HL-60/S4 (cell line): ENCODE data around the gene KCNIP4.

Source experiments
- in situ Hi-C: fragments of 300-500 bp; cut with MboI; formaldehyde crosslinking; loops from 2 replicates; pipeline ENCODE4 v1.14.3; 2022; ENCODE audit warnings: low sequenced_read_pairs

Gene KCNIP4

DNA sequence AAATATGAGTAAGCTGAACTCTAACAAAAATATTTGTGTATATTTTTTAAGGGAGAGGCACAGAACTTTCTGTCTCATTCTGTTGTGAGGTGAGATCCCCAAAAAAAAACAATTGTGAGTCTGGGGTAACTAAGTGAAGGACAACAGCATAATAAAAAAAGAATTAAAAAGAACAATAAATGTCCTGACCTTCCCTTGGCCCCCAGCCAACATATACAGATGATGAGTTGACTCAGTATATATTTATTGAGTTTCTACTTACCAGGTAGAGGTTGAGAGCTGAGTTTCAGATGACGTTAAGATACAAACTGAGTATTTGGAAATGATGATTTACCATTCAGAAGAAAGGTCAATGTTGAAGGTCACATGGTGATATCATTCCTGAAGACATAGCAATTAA is 239.5 kb downstream of the KCNIP4 start:
- in situ Hi-C loops: no loop called here

DNA sequence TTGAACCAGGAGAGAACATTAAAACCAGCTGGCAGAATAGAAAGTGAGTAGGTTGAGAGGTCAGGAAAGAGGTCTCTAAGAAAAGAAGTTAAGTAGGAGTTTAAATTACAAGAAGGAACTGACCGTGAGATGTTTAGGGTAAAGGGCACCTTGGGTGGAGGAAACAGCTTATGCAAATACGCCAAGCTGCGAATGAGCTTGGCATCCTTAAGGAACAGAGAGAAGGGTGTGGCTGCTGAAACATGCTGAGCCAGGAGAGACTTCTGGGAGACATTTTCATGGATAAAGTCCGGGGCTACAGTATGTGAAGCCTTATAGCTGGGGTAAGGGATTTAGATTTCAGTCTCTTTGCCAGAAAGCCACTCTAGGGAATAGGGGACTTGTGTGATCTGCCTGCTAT is 249.1 kb downstream of the KCNIP4 start:
- in situ Hi-C loops: no loop called here

DNA sequence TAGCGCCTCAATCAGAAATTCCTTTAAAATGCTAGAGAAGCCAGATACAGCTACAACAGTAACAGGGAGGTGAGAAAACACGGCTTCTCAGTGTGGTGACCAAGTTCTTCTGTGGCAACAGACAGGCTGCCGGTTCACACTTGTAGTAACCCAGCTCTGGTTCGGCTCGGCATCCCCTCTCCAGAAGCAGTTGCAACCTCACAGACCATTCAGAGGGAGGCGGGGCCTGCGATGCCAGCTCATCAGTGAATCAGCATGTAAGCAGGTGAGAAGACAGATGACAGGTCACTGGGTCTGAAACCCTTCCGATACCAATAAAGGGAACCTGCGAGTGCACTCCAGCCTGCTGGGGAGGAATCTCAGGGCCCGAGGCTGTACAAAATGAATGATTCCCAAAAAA is 251.0 kb downstream of the KCNIP4 start:
- in situ Hi-C loops: no loop called here

DNA sequence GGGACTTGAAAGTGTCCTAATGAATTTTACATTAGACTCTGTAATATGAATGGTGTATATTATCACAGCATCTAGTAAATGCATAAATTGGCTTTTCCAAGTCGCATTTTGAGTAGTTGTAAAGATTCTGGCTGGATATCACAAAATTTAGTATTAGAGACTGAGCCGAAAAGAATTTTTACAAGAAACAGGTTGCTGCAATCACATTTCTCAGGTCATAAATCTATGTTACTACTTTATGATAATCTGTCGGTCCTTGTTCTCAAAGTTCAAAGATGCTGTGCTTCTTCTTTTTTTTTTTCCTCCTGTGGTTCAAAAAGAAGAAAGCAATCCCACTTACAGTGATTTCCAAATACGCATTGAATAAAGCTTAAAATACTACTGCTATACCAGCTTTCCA is 253.4 kb downstream of the KCNIP4 start:
- in situ Hi-C loops: no loop called here

DNA sequence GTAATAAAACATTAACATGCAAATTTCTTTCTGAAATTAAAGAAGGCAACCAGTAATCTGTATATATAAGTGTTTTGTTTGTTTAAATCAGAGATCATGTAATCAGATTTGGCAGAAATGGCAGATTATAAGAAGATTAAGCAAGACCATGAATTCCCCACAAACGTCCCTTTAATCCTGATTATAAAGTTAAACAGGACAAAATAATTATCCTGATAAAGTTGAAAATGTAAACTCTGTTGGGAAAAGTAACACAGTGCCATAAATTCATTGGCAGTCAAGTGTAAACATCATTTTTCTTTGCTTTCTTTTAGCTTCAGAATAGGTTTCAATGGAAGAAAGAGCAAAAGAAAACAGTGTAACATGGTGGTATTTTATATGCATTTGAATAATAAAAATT is 256.3 kb downstream of the KCNIP4 start:
- in situ Hi-C loops: no loop called here

DNA sequence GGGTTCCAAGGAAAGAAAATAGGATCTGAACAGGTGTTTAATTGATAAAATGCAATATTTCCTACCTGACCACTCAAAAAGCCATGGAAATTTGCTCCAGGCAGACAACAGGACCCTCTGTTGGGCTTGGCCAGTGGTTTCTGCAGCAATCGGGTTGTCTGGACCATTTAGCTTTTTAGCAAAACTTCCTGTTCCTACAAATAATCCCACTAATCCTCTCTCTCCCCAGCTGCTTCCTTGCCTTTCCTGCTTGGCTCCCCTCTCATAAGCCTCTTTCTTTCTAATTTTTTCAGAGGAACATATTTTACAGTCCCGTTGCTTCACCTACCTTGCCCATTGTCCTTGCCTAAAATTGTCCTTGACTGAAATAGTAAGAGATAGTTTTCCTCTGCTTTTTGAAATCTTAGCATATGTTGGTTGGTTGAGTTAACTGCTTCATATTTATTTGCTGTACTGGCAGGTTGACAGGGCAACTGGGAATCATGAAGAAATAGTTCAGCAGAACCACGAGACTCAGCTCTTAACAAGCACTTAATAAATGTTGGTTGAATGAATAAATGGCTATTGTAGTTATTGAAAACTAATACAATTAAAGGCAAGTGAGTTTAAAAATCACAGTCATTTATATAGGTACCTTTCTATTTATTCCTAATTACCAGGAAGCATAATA is 259.8 kb downstream of the KCNIP4 start:
- in situ Hi-C loops: no loop called here

DNA sequence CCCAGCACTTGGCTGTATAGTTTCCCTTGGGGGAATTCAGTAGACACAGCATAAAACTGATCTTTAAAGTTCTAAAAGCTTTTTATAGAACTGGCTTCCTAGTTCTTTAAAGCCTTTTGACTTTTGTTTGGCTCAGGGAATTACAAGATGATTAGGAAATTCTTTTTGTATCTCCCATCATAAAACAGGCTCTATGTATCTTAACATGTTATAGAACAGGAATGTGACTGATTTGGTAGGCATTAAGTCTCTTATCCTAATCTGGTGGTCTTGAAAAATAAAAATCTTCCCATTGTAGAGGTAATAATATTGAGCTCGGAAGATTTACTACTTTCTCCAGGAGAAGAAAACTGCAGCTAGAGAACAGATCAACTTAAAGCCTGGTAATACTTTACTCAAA is 262.7 kb downstream of the KCNIP4 start:
- in situ Hi-C loops: no loop called here

DNA sequence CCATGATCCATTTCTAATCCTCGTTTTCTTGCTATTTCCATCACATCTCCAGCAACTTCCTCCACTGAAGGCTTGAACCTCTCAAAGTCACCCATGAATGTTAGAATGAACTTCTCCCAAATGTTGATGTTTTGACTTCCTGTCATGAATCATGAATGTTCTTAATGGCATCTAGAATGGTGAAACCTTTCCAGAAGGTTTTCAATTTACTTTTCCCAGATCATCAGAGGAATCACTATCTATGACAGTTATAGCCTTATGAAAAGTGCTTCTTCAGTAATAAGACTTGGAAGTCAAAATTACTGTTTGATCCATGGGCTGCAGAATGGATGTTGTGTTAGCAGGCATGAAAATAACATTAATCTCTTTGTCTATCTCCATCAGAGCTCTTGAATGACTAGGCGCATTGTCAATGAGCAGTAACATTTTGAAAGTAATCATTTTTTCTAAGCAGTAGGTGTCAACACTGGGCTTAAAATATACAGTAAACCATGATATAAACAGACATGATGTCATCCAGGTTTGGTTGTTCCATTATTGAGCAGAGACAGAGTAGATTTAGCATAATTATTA is 268.2 kb downstream of the KCNIP4 start:
- in situ Hi-C loops: no loop called here

DNA sequence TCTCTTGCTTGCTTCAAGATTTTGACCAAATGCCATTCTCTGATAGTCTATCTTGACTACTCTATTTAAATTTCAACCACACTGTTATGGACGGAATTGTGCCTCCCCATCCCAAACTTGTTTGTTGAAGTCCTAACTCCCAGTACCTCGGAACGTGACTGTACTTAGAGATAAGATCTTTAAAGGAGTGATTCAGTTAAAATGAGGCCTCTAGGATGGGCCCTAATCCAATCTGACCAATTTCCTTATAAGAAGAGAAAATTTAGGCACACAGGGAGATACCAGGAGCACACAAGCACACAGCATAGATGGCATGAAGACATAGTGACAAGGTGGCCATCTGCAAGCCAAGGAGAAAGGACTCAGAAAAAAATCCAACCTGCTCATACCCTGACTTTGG is 269.9 kb downstream of the KCNIP4 start:
- in situ Hi-C loops: no loop called here

DNA sequence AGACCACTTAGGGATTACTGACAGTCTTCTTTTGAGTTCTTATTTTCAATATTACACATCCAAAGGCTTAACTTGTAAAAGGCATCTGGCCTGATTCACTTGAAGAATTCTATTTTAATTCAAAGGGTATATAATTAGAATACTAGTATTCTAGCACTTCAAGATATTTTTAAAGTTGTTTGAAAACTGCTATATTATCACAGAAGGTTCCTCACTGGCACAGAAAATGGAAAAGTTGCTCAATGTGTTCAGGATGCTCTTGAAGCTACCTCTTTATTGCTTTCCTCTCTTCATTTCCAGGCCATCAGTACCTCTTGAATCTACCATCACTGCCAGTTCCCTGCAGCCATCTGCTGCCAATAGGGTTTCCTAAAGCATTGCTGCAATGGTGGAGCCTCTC is 271.4 kb downstream of the KCNIP4 start:
- in situ Hi-C loops: no loop called here

DNA sequence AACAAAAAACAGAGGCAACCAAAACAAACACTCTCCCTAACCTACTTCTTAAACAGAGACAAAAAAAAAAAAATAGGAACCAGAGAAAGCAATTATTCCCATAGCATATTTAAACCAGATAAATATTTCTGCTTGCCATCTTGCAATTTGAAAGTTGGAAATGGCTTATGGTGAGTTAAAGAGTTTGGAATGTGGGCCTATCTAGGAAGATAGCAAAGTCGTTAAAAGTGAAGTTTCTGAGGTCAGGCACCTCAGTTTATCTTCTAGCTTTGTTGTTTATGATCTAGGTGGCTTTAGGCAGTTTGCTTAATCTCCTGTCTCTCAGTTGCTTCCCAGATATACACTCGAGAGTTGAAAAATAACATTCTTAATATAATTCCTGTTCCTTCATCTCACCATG is 284.2 kb downstream of the KCNIP4 start:
- in situ Hi-C loops: no loop called here

DNA sequence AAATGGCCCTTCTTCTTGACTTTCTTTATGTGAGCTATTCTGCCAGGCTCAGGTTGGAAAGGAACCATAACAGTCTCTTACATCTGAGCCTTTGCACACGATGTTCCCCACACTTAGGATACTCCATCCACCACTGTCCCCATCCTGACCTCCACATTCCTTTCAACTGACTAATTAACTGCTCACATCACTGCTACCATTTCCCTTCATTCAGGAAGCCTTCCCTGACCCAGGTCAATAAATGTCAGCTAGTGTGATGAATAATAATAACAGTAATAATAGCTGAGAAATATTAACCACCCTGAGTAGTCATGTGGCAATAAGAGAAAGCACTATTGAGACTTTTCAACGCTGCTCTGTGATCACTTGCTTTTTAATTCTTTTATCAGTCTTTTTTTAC is 291.7 kb downstream of the KCNIP4 start:
- in situ Hi-C loops: no loop called here

DNA sequence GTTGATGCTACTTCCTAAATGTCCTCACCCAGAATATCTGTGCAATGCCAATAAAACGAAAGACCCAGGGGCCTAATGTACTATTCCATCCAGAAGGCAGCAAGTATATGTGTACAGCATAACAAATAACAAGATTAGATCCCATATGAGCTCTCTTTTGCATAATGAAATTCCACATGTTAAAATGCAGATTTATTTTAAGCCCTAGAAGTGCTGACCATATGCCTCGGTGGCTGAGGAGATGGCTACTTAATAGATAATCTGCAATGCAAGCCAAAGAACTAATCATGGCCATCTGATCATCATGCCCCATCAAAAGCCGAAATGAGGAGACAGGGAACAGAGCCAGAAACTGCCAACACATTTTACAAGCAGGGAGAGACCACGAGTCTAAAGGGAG is 293.5 kb downstream of the KCNIP4 start:
- in situ Hi-C loops: no loop called here

DNA sequence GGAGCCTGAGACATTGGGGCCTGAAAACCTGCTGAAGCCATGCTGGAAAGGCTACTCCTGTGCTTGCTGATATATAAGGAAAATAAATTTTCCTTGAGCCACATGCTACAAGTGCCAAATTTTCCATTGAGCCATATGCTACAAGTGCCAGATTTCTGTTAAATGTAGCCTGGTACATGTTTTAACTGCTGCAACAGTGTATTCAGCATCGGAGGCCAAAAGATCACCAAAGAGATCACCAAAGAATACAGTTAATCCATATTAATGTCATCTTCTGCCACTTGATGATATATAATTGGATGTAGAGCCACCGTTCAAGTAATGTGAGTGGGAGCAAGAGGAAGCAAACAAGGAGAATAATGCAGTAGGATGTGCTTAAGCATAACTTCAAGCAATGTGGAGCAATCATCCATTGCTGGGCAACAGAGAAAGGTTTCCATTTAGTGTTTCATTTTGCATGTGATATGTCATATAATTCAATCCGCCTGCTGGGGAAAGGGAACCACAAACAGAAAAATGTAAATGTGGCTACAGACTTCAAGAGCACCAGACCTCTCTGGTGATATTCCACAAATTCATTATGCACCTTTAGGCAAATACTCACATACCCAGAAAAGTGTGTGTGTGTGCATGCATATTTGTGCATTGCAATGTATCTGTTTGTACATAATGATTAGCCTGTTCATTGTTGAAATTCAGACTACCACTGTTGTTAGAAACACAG is 295.9 kb downstream of the KCNIP4 start:
- in situ Hi-C loops: no loop called here

DNA sequence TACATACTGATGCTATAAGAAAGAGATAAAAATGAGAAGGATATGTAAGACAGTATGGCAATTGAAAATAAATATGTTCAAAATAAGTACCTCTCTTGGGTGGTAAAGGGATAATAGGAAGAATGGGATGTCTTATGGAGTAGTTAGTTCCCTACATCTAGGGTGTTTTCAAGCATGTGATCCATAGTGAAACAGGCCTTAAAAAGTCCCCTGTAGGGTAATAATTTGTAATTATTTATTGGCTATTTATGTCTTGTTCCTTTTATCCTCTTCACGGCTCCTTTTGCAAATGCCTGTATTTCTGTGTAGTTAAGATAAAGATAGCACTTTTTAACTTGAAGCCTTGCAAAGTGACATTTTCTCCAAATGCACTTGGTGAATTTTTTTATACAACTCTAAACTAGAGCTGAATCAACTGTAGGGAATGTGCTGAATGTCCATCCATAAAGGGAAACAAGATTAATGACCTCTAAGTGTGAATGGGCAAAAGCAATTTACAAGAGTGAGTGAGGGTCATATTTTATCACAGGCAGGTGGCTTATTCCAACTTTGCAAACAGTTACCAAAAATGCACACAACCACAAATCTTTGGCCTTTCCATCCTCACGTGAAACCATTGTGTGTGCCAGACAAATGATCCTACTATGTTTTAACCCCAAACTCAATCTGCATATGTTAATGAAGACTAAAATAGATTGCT is 299.0 kb downstream of the KCNIP4 start:
- in situ Hi-C loops: no loop called here

DNA sequence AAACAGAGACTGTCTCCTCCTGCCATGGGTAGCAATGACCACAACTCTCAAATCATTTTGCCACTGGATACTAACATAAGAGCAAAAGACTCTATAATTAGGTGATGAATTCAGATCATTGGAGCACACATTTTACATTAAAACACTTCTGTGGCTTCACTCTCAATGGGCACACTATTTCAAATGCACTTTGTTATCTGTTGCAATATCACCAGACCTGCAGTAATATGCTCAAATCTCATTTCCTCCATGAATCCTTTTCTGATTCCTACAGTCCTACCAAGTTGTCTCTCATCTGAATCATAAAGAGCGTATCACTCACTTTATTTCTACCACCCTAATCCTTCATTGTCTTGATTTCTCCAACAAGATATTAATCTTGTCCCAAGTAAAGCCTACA is 302.8 kb downstream of the KCNIP4 start:
- in situ Hi-C loops: no loop called here

DNA sequence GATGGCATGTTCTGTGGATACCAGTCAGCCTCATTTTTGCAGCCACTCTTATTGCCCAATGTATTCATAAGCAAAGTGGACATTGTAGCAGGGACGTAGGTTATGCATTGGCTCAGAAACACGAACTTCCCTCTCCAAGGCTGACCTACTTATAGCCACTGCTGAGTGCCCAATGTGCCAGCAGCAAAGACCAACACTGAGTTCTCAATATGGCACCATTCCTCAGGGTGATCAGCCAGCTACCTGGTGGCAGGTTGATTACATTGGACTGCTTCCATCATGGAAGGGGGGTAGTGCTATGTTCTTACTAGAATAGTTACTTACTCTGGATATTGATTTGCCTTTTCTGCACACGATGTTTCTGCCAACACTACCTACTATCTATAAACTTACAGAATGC is 306.9 kb downstream of the KCNIP4 start:
- in situ Hi-C loops: no loop called here

DNA sequence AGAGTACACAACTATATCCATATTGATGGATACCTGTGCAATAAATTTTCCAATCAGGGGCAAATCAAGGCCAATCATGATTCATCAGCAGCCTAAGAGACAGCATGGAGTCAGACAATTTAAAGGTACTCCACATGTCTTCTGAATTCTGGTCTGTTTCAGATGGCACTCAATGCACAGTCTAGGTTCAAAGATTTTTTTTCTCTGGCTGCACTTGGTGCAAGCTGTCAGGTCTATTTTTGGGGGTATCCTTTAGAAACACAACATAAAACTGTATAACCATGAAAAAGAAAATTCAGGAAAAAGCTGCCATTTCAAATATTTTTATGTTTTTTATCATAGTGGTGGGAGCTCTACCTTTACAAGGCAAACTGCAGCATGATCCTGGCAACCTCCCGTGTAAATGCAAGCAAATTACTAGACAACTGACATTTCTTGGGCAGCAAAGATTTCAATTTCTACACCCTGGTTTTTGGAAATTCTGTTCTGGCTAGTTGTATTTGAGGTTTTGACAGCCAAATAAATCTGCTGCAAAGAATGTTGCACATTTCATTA is 310.3 kb downstream of the KCNIP4 start:
- in situ Hi-C loops: no loop called here

DNA sequence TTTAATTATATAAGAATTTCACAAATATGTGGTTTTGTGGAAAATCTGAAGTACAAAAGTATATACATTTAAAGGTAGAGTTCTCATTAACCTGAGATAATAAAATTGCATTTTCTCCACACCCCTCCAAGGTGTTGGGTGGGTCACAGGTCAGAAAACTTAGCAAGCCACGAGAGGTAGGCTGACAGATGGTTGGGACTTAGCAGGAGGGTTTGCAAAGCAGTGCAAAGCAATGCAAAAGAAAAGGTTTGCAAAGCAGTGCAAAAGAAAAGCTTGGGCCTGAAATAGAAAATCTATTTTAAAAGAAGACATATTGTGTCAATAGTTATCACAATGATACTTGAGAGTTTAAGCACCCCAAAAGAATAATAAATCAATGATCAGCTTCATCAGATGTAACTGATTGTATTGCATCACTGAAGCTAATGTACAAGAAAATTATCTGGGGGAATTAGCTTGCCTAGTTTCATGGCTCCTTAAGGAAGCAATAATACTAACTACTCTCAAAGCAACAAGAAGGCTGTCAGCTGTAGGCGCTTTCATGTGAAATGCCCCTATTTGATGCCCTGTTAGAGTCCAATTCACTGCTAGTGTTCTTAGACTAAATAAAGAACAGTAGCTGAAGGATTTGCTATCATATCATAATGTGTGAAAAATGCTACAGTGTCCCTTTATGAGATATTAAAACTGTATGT is 319.5 kb downstream of the KCNIP4 start:
- in situ Hi-C loops: no loop called here

DNA sequence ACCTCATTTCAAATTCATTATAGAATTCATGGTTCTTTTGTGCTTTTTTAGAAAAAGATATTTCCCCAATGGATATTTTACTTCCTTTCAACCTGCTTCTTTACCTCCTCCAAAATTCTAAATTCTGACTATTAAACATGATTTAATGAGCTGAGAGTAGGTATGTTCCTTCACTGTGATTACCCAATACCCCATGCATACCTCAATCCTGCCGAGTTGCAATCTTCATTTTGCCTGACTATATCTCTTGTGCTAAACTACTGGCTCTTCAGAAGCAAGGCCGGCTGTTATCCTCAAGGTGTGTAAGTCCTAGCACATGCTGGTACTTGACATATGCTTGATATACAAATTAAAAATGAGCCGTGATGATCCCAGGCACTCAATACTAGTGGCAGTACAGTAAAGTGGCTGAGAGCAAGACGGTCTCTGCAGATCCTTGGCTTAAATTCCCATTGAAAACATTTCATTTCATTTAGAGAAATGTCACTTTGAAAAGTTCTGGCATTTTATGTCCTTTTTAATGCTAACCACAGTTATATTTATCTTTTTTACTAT is 320.4 kb downstream of the KCNIP4 start:
- in situ Hi-C loops: no loop called here

DNA sequence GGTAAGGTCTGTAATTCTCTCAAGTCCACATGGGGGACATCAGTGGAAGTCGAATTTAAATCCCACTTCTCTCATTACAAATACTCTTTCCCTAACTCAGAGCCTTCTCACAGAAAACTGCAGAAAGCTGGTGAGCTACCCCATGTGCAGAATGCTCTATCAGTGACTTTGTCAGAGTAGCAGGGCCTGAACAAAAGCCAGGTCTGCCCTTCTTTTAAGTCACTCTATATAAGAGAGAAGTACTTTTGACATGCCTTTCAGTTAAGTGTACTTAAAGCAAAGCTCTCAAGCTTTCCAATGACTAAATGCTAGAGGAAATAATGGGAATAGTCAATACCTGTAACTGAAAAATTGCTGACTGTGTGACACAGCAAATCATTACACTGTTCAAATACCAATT is 323.1 kb downstream of the KCNIP4 start:
- in situ Hi-C loops: no loop called here
